Kidney (tissue), 14 donors: ENCODE data around the gene CNTN4. TPM values are rescaled to one million over a fixed set of nuclear protein-coding genes. Genes with fewer than 3 reads are reported as not detected.

Source experiments
- DNase-seq, 5 donors: peaks; one replicate each; pipeline ENCODE4 v3.0.0-alpha.2; 2013 to 2020
- FAIRE-seq: peaks from 2 replicates; lab custom pipeline; 2012; peaks lifted over from hg19 to GRCh38; lab: Jason Lieb, UNC
- H3K27ac ChIP-seq, 2 donors: one replicate each; pipeline ENCODE4 v1.7.0; 2013; ENCODE audit warnings: low read depth in 2 of 2, low read length in 2 of 2, inconsistent platforms in 1 of 2
- H3K27me3 ChIP-seq: one replicate; pipeline ENCODE4 v1.7.1; 2013; ENCODE audit warnings: low read length, inconsistent platforms; ENCODE audit not compliant: control insufficient read depth, insufficient read depth
- H3K36me3 ChIP-seq, 3 donors: one replicate each; pipeline versions ENCODE4 v1.7.0 to v1.7.1; 2013; ENCODE audit warnings: low read length in 3 of 3, control low read depth in 1 of 3, inconsistent platforms in 1 of 3; ENCODE audit not compliant: insufficient read depth in 3 of 3, control insufficient read depth in 2 of 3
- H3K4me1 ChIP-seq, 3 donors: one replicate each; pipeline versions ENCODE4 v1.7.0 to v1.7.1; 2013; ENCODE audit warnings: low read length in 3 of 3, inconsistent platforms in 1 of 3, low read depth in 1 of 3; ENCODE audit not compliant: control insufficient read depth in 2 of 3, insufficient read depth in 2 of 3
- H3K4me3 ChIP-seq, 3 donors: one replicate each; pipeline versions ENCODE4 v1.7.0 to v1.8.1; 2013; ENCODE audit warnings: low read length in 3 of 3, control low read depth in 1 of 3, inconsistent platforms in 1 of 3
- H3K9ac ChIP-seq, 3 donors: one replicate each; pipeline versions ENCODE4 v1.7.0 to v1.7.1; 2013; ENCODE audit warnings: low read length in 3 of 3, control low read depth in 1 of 3, inconsistent platforms in 1 of 3
- H3K9me3 ChIP-seq, 3 donors: one replicate each; pipeline versions ENCODE4 v1.7.0 to v1.7.1; 2013; ENCODE audit warnings: low read length in 3 of 3, control low read depth in 1 of 3, inconsistent platforms in 1 of 3; ENCODE audit not compliant: control insufficient read depth in 2 of 3, insufficient read depth in 1 of 3
- CTCF ChIP-seq: IDR thresholded peaks from 3 replicates; pipeline ENCODE4 v1.5.1; 2012; ENCODE audit warnings: mild to moderate bottlenecking, moderate library complexity, borderline replicate concordance; ENCODE audit not compliant: insufficient read depth; ENCODE audit errors: extremely low read depth
- intact Hi-C: fragments of 100-400 bp; cut with DNase I; formaldehyde crosslinking; loops from one replicate; pipeline ENCODE4 v1.11.1; 2022
- polyA plus RNA-seq: library from polyadenylated mRNA; stranded (reverse); fragments of 350-450 nt; fragmentation: Illumina TruSeq; extraction: RNeasy Lipid Tissue Mini Kit (QIAGEN cat#74804); gene quantifications from one replicate; pipeline ENCODE4 v1.2.3, GENCODE V29; 2014; ENCODE audit warnings: low read depth, low replicate concordance; ENCODE audit not compliant: insufficient read depth
- total RNA-seq: library from RNA; stranded (reverse); fragmentation: NEBNext Ultra II Directional; extraction: Animal tissue kit (Norgen Biotek cat#: 25700); gene quantifications from one replicate; pipeline ENCODE4 v1.2.1, GENCODE V29; 2021
- donor health status: control.
- donor health status: control.
- donor health status: control.
- donor health status: control.
- donor health status: control.
- donor health status: DM: yes; HTN: yes; CAD: no.
- donor health status: Normal renal cell carcinoma (clear cell type).

CNTN4 gene
- total and polyA plus RNA-seq, 2 donors from 2014 or later = 2.2 to 13.4 TPM

DNA sequence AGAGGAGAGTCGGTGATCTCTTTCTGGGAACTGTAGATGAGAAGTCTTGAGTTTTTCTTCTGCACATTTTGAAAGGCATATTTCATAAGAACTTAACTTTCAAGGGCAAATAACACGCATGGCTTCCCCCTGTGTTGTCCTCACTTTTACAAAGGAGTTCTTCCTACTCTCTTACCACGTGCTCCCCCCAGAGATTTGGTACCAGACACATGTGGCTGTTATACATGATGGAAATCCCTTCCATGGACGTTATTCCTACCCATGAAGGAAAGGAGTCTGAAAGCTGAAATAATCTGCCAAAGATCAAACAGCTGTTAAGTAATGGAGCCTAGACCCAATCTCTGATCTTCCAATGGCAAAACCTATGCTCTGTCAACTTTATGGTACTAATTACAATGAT is 1007.1 kb downstream of the CNTN4 start:
- DNase-seq = no peak
- TF ChIP-seq CTCF = no peak
- H3K4me1 ChIP-seq = no peaks in the 10 kb centered on the region
- H3K27me3 ChIP-seq = no peaks in the 10 kb centered on the region
- H3K9ac ChIP-seq = no peak overlapping the region
- no peak overlapping the region for H3K27ac ChIP-seq
- no peaks in the 10 kb centered on the region for H3K9me3 ChIP-seq
- no peak for FAIRE-seq
- intact Hi-C loops = no loop called here
- no peaks in the 10 kb centered on the region for H3K36me3 ChIP-seq
- H3K4me3 ChIP-seq = no peak overlapping the region

DNA sequence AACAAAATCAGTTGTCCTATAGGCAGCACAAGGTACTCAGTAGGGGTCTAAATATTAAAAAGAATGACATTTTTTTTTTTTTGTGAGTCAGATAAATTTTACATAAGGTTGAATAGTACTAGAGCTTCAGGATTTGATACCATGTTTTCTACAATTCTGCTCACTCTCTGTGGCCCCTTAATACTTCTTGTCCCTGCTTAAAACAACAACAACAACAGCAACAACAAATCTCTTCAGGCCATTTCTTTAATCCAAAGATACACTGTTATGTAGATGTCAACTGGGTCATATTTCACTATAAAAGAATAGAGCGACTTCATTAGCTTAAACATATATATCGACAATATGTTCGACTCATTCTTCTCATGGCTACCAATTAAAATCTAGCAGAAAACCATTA is 1008.5 kb downstream of the CNTN4 start:
- H3K4me3 ChIP-seq = no peak overlapping the region
- intact Hi-C loops = no loop called here
- FAIRE-seq (no peak), DNase-seq (no peak)
- H3K4me1 ChIP-seq = no peaks in the 10 kb centered on the region
- H3K27me3 ChIP-seq = no peaks in the 10 kb centered on the region
- H3K9me3 ChIP-seq = no peaks in the 10 kb centered on the region
- no peak overlapping the region for H3K27ac ChIP-seq
- no peaks in the 10 kb centered on the region for H3K36me3 ChIP-seq
- H3K9ac ChIP-seq = no peak overlapping the region
- TF ChIP-seq CTCF = no peak
